Spinal cord (tissue), 10 donors: ENCODE results near the gene ZDHHC9. TPM values are rescaled to one million over a fixed set of nuclear protein-coding genes. Genes with fewer than 3 reads are reported as not detected.
"Not testable (repeated sequence)": the region's sequence is repeated elsewhere in the genome, so short reads cannot be mapped to it uniquely, and the experiment has no call there.

ENCODE experiments used
- DNase-seq, 6 donors: peaks; one replicate each; pipeline versions ENCODE4 v3.0.0 to v3.0.0-alpha.2; 2013 to 2015; ENCODE audit warnings: low spot score in 6 of 6, low read depth in 4 of 6
- H3K27ac ChIP-seq: one replicate; pipeline ENCODE4 v1.5.1; 2013; ENCODE audit warnings: low read depth, low read length, control low read depth
- H3K27me3 ChIP-seq: one replicate; pipeline ENCODE4 v1.6.1; 2013; ENCODE audit warnings: low read length; ENCODE audit not compliant: control insufficient read depth, insufficient read depth
- H3K36me3 ChIP-seq: one replicate; pipeline ENCODE4 v1.6.1; 2013; ENCODE audit warnings: low read length; ENCODE audit not compliant: control insufficient read depth, insufficient read depth
- H3K4me1 ChIP-seq: one replicate; pipeline ENCODE4 v1.6.1; 2013; ENCODE audit warnings: low read length; ENCODE audit not compliant: control insufficient read depth, insufficient read depth
- H3K4me3 ChIP-seq: one replicate; pipeline ENCODE4 v1.5.1; 2013; ENCODE audit warnings: low read depth, low read length, control low read depth
- H3K9me3 ChIP-seq: one replicate; pipeline ENCODE4 v1.6.1; 2013; ENCODE audit warnings: low read length; ENCODE audit not compliant: control insufficient read depth, insufficient read depth
- WGBS: methylation state at CpG from one replicate; pipeline ENCODE4 v1.1.5; 2013; ENCODE audit warnings: missing lambda C conversion rate; ENCODE audit not compliant: insufficient coverage; 5-methylcytosine and 5-hydroxymethylcytosine counted together
- long read RNA-seq, 4 donors: transcript quantifications; one replicate each; lab custom pipeline, GENCODE V29; 2026
- polyA plus RNA-seq, 2 donors: library from polyadenylated mRNA; unstranded; fragments of 120-200 nt; gene quantifications; one replicate each; pipeline ENCODE4 v1.2.1, GENCODE V29; 2013; ENCODE audit not compliant: insufficient read length in 2 of 2
- total RNA-seq, 2 donors: library from RNA; depleted of rRNA in 1 of 2; stranded (reverse); fragments of 120-200 nt in 1 of 2; fragments of >200 nt in 1 of 2; gene quantifications; one replicate each; pipeline versions ENCODE4 v1.2.3 to v1.2.4, GENCODE V29; 2013 to 2014
- donor health status: healthy.

The ZDHHC9 gene
- total RNA-seq (10 to 100 TPM; 36.4 to 68.4 TPM), polyA plus RNA-seq (10 to 100 TPM; 90.3 to 96.7 TPM)
- long read RNA-seq, donor 1, full-length matches to known transcripts: 27 of 32 reads
- long read RNA-seq, donor 1, partial matches to known transcripts: 5 of 32 reads
- long read RNA-seq, donor 1, other reads (novel, unspliced or antisense): 0 of 32 reads
- long read RNA-seq, donor 2, full-length matches to known transcripts: 2 of 2 reads
- long read RNA-seq, donor 2, partial matches to known transcripts: 0 of 2 reads
- long read RNA-seq, donor 2, other reads (novel, unspliced or antisense): 0 of 2 reads
- long read RNA-seq, donor 3, full-length matches to known transcripts: 10 of 10 reads
- long read RNA-seq, donor 3, partial matches to known transcripts: 0 of 10 reads
- long read RNA-seq, donor 3, other reads (novel, unspliced or antisense): 0 of 10 reads
- long read RNA-seq, donor 4, full-length matches to known transcripts: 2 of 2 reads
- long read RNA-seq, donor 4, partial matches to known transcripts: 0 of 2 reads
- long read RNA-seq, donor 4, other reads (novel, unspliced or antisense): 0 of 2 reads

GRCh38 chrX:129843459-129844306, at the start of gene ZDHHC9:
Gene ZDHHC9, minus strand, starts transcription at chrX:129843886. Its CDS starts 1,941 bp downstream, at chrX:129841945.
- WGBS: 38% methylated on average over 66 of the region's 72 CpGs
- Histone ChIP-seq H3K4me3 (peak within 1 kb of the TSS; percentile 66), H3K27ac (peak within 1 kb of the TSS; percentile 71), H3K36me3 (no peaks in the 10 kb centered on the region), H3K4me1 (peaks cover 7% of the 10 kb centered on the region), H3K9me3 (no peaks in the 10 kb centered on the region), H3K27me3 (no peaks in the 10 kb centered on the region)
- peak; percentile 69 to 97 (median 74) for DNase-seq

GRCh38 chrX:129877401-129877800, 33.7 kb upstream of the ZDHHC9 start:
- Histone ChIP-seq H3K27me3 (no peaks in the 10 kb centered on the region), H3K4me3 (no peak overlapping the region), H3K27ac (no peak overlapping the region), H3K9me3 (no peaks in the 10 kb centered on the region), H3K36me3 (no peaks in the 10 kb centered on the region), H3K4me1 (no peaks in the 10 kb centered on the region)
- WGBS: 100% methylated on average over 1 of the region's 5 CpGs
- DNase-seq: no peak

GRCh38 chrX:129876771-129877305, 33.2 kb upstream of the ZDHHC9 start:
- Histone ChIP-seq H3K27ac (no peak overlapping the region), H3K9me3 (no peaks in the 10 kb centered on the region), H3K27me3 (no peaks in the 10 kb centered on the region), H3K4me1 (no peaks in the 10 kb centered on the region), H3K4me3 (no peak overlapping the region), H3K36me3 (no peaks in the 10 kb centered on the region)
- DNase-seq: no peak
- WGBS: 48% methylated on average over 3 of the region's 4 CpGs

GRCh38 chrX:129875669-129876068, 32.0 kb upstream of the ZDHHC9 start:
- Histone ChIP-seq H3K9me3 (no peaks in the 10 kb centered on the region), H3K4me1 (no peaks in the 10 kb centered on the region), H3K27ac (no peak overlapping the region), H3K36me3 (no peaks in the 10 kb centered on the region), H3K4me3 (no peak overlapping the region), H3K27me3 (no peaks in the 10 kb centered on the region)
- WGBS: 33% methylated on average over 3 of the region's 3 CpGs
- DNase-seq: no peak

GRCh38 chrX:129872524-129872923, 28.8 kb upstream of the ZDHHC9 start:
- no CpG with 5 or more reads among the region's 2 CpGs for WGBS
- no peaks in the 10 kb centered on the region for H3K27me3 ChIP-seq
- DNase-seq: no peak

GRCh38 chrX:129866321-129866720, 22.6 kb upstream of the ZDHHC9 start:
- H3K4me1 ChIP-seq, H3K27me3 ChIP-seq, H3K4me3 ChIP-seq, H3K27ac ChIP-seq, H3K9me3 ChIP-seq, H3K36me3 ChIP-seq, DNase-seq: not testable (repeated sequence)
- WGBS: 67% methylated on average over 1 of the region's 3 CpGs

More at GRCh38 chrX:129872524-129872923, 28.8 kb upstream of the ZDHHC9 start:
- H3K4me1 ChIP-seq: no peaks in the 10 kb centered on the region
- H3K9me3 ChIP-seq: no peaks in the 10 kb centered on the region
- H3K36me3 ChIP-seq: no peaks in the 10 kb centered on the region
- H3K27ac ChIP-seq: no peak overlapping the region
- no peak overlapping the region for H3K4me3 ChIP-seq

- not testable (repeated sequence) for H3K27me3 ChIP-seq, H3K4me1 ChIP-seq, H3K9me3 ChIP-seq, DNase-seq, H3K4me3 ChIP-seq, H3K27ac ChIP-seq, H3K36me3 ChIP-seq
- 70% methylated on average over 1 of the region's 6 CpGs for WGBS
These were observed 15.4 kb upstream of the ZDHHC9 start for GRCh38 chrX:129859134-129859533.

- not testable (repeated sequence) for H3K36me3 ChIP-seq, H3K27ac ChIP-seq, H3K4me1 ChIP-seq, H3K4me3 ChIP-seq, H3K27me3 ChIP-seq, DNase-seq, H3K9me3 ChIP-seq
- 82% methylated on average over 2 of the region's 4 CpGs for WGBS
These were observed 8.1 kb upstream of the ZDHHC9 start for GRCh38 chrX:129851825-129852224.

GRCh38 chrX:129846716-129847115, 3.0 kb upstream of the ZDHHC9 start:
- Histone ChIP-seq H3K4me1 (no peaks in the 10 kb centered on the region), H3K36me3 (no peaks in the 10 kb centered on the region), H3K27ac (no peak overlapping the region), H3K9me3 (no peaks in the 10 kb centered on the region), H3K27me3 (no peaks in the 10 kb centered on the region), H3K4me3 (no peak overlapping the region)
- no peak for DNase-seq
- WGBS: 20% methylated on average over 1 of the region's 2 CpGs
